Gastrocnemius medialis (tissue), 4 donors: ENCODE data around the gene LDLRAD4. TPM values are rescaled to one million over a fixed set of nuclear protein-coding genes. Genes with fewer than 3 reads are reported as not detected.

Experiments used
- ATAC-seq, 2 donors: fragments of 150-250 bp; one replicate each; pipeline ENCODE4 v1.9.1; 2016
- DNase-seq, 2 donors: peaks; one replicate each; pipeline ENCODE4 v3.0.0-alpha.2; 2019
- H3K27ac ChIP-seq, 4 donors: fragments of 200-600 bp; sonication (generic); 1 replicate in 1 of 4; 2 replicates in 3 of 4; pipeline ENCODE4 v1.5.1; 2016 to 2018; ENCODE audit warnings: mild to moderate bottlenecking in 2 of 4, moderate library complexity in 1 of 4
- H3K27me3 ChIP-seq, 3 donors: fragments of 200-600 bp; sonication (generic) in 2 of 3; 1 replicate in 1 of 3; 2 replicates in 2 of 3; pipeline versions ENCODE4 v1.5.1 to v1.6.0; 2016 to 2019; ENCODE audit warnings: mild to moderate bottlenecking in 1 of 3, moderate library complexity in 1 of 3
- H3K36me3 ChIP-seq, 2 donors: fragments of 200-600 bp; sonication (generic) in 1 of 2; one replicate each; pipeline ENCODE4 v1.5.1; 2017 to 2018
- H3K4me1 ChIP-seq, 2 donors: fragments of 200-600 bp; sonication (generic) in 1 of 2; one replicate each; pipeline ENCODE4 v1.5.1; 2016 to 2017; ENCODE audit warnings: mild to moderate bottlenecking in 2 of 2
- H3K4me3 ChIP-seq, 4 donors: fragments of 200-600 bp; sonication (generic) in 3 of 4; 1 replicate in 1 of 4; 2 replicates in 3 of 4; pipeline ENCODE4 v1.5.1; 2016 to 2019; ENCODE audit warnings: mild to moderate bottlenecking in 2 of 4
- H3K9me3 ChIP-seq, 3 donors: fragments of 200-600 bp; sonication (generic) in 2 of 3; 1 replicate in 1 of 3; 2 replicates in 2 of 3; pipeline ENCODE4 v1.5.1; 2016 to 2019
- POLR2A ChIP-seq, 2 donors: fragments of 450-650 bp; IDR thresholded peaks; one replicate each; pipeline ENCODE4 v1.6.1; 2017; ENCODE audit warnings: antibody characterized with exemption in 2 of 2, mild to moderate bottlenecking in 2 of 2, moderate library complexity in 2 of 2
- in situ Hi-C, 4 donors: fragments of 200-750 bp; cut with MboI; loops; one replicate each; pipeline versions ENCODE4 v1.15.0 to v1.8.0; 2017; ENCODE audit warnings: low sequenced_read_pairs in 4 of 4
- intact Hi-C: fragments of 100-400 bp; cut with DNase I; formaldehyde crosslinking; loops from one replicate; pipeline ENCODE4 v1.15.1; 2023; ENCODE audit warnings: low total_unique reads
- total RNA-seq, 4 donors: library from RNA; depleted of rRNA; stranded (reverse); fragments of >200 nt; gene quantifications; one replicate each; pipeline versions ENCODE4 v1.1.0 to v1.2.3, GENCODE V29; 2016
- TF ChIP-seq, protein P1 (sequence below), 5 experiments: fragments of 450-650 bp in 3 of 5; fragments of 200-600 bp in 2 of 5; sonication (generic) in 2 of 5; IDR thresholded peaks in 4 of 5; conservative IDR thresholded peaks in 1 of 5; 1 replicate in 4 of 5; 2 replicates in 1 of 5; pipeline ENCODE4 v1.5.1; 2016 to 2019; ENCODE audit warnings: antibody characterized with exemption in 5 of 5, mild to moderate bottlenecking in 3 of 5, moderate library complexity in 3 of 5

LDLRAD4 gene
- total RNA-seq, 4 donors from 2014 or later, result 3.9 to 11.1 (median 6.5) TPM

DNA sequence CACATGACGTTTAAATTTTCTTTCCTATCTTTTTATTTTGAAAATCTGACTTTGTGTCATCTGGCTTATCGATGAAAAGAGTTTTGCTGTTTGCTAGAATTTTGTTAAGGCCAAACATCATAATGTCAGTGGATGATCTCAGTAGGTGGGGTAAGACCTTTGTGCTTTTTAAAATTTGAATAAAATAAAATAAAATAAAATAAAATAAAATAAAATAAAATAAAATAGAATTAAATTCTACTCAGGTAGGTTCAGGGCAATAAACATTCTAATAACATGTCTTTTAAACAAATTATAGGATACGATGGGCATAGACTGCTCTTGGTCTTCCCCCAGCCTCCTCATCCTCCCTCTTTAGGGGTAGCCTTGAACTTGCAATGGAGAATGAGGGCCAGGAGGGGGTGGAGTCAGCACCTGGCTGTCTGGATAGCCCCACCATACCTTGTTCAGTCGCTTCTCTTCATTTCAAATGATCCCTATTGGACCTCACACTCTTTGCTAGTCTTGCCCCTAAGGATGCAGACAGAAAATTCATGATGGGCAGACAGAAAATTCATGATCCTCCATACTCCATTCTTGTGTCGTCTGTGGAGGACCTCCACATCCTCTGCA lies 8.1 kb downstream of the LDLRAD4 start:
- ATAC-seq, result no peak
- Histone ChIP-seq H3K9me3 (no peaks in the 10 kb centered on the region), H3K36me3 (no peaks in the 10 kb centered on the region), H3K4me1 (peaks cover 32 to 38% of the 10 kb centered on the region in 2 donors), H3K27me3 (no peaks in the 10 kb centered on the region), H3K4me3 (no peak overlapping the region), H3K27ac (no peak overlapping the region)
- in situ Hi-C loops, result loop anchor here in 2 of 4 donors (10.0 kb wide), 2 partner anchors 298 to 308 kb away; no protein-coding TSS in a partner anchor
- DNase-seq, result no peak
- intact Hi-C loops, result no loop called here
- TF ChIP-seq, protein P1, sequence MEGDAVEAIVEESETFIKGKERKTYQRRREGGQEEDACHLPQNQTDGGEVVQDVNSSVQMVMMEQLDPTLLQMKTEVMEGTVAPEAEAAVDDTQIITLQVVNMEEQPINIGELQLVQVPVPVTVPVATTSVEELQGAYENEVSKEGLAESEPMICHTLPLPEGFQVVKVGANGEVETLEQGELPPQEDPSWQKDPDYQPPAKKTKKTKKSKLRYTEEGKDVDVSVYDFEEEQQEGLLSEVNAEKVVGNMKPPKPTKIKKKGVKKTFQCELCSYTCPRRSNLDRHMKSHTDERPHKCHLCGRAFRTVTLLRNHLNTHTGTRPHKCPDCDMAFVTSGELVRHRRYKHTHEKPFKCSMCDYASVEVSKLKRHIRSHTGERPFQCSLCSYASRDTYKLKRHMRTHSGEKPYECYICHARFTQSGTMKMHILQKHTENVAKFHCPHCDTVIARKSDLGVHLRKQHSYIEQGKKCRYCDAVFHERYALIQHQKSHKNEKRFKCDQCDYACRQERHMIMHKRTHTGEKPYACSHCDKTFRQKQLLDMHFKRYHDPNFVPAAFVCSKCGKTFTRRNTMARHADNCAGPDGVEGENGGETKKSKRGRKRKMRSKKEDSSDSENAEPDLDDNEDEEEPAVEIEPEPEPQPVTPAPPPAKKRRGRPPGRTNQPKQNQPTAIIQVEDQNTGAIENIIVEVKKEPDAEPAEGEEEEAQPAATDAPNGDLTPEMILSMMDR (IDR thresholded peaks at IDR 0.05 in 4 of 5, conservative IDR thresholded peaks at IDR 0.05 in 1 of 5), result no peak
- TF ChIP-seq POLR2A (IDR thresholded peaks at IDR 0.05), result no peak

GRCh38 chr18:13227910-13228309 lies 9.3 kb downstream of the LDLRAD4 start:
- H3K4me3 ChIP-seq, result no peak overlapping the region
- DNase-seq (no peak), ATAC-seq (no peak)
- peaks cover 25 to 29% of the 10 kb centered on the region in 2 donors for H3K4me1 ChIP-seq
- in situ Hi-C loops (loop anchor here in 2 of 4 donors (10.0 kb wide), 2 partner anchors 297 to 307 kb away; no protein-coding TSS in a partner anchor), intact Hi-C loops (no loop called here)
- no peaks in the 10 kb centered on the region for H3K27me3 ChIP-seq
- no peaks in the 10 kb centered on the region for H3K36me3 ChIP-seq
- H3K9me3 ChIP-seq, result no peaks in the 10 kb centered on the region
- TF ChIP-seq, protein P1 (IDR thresholded peaks at IDR 0.05 in 4 of 5, conservative IDR thresholded peaks at IDR 0.05 in 1 of 5), result no peak
- no peak for TF ChIP-seq POLR2A (IDR thresholded peaks at IDR 0.05)
- H3K27ac ChIP-seq, result no peak overlapping the region

DNA sequence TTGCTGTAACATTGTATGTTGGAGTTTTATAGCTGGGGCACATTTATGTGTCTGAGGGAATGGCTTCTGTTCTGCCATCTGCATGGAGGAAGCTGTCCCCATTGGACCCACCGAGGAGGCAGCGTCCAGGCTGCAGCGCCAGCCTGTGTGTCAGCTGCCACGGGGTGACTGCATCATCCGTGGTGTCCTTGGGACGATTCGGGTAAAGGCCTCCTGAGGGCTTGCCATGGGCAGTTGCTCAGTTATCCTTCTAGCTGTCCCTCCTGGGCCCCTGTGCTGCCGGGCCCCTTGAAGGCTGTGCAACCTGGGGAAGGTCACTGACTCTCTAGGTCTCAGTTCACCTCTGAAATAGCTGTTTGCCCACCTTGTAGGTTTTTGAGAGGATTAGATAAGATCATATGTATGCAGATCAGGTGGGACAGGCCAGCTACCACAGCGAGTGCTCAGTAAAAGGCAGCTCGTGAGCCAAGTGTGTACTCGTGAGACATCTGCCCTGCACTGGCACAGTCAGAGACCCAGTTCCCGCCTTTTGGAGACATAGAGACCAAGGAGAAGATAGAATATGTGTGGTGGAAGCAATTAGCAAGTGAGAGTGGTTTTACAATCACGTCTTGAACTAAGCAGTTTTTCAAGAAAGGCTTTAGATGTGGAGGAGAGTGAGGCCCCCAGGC lies 10.6 kb downstream of the LDLRAD4 start:
- TF ChIP-seq POLR2A (IDR thresholded peaks at IDR 0.05), result no peak
- TF ChIP-seq, protein P1 (IDR thresholded peaks at IDR 0.05 in 4 of 5, conservative IDR thresholded peaks at IDR 0.05 in 1 of 5), result no peak
- ATAC-seq, result no peak
- no peak for DNase-seq
- Histone ChIP-seq H3K27ac (no peak overlapping the region), H3K4me1 (peaks cover 13 to 19% of the 10 kb centered on the region in 2 donors), H3K4me3 (no peak overlapping the region), H3K9me3 (no peaks in the 10 kb centered on the region), H3K27me3 (no peaks in the 10 kb centered on the region), H3K36me3 (no peaks in the 10 kb centered on the region)
- intact Hi-C loops, result no loop called here
- in situ Hi-C loops, result loop anchor here in 2 of 4 donors (10.0 kb wide), 2 partner anchors 296 to 306 kb away; no protein-coding TSS in a partner anchor

- Histone ChIP-seq H3K27me3 (no peaks in the 10 kb centered on the region), H3K4me3 (no peak overlapping the region), H3K4me1 (peaks cover 16 to 27% of the 10 kb centered on the region in 2 donors), H3K27ac (no peak overlapping the region), H3K9me3 (no peaks in the 10 kb centered on the region), H3K36me3 (no peaks in the 10 kb centered on the region)
- in situ Hi-C loops (no loop called here), intact Hi-C loops (no loop called here)
- ATAC-seq (no peak), DNase-seq (no peak)
- TF ChIP-seq, protein P1 (IDR thresholded peaks at IDR 0.05 in 4 of 5, conservative IDR thresholded peaks at IDR 0.05 in 1 of 5), result no peak
- no peak for TF ChIP-seq POLR2A (IDR thresholded peaks at IDR 0.05)
Measured at GRCh38 chr18:13231151-13231550, 12.6 kb downstream of the LDLRAD4 start.
